RWPE1 (cell line): ENCODE measurements around the gene GLRA1.

ENCODE experiments used
- CTCF ChIA-PET: fragments of 350-600 bp; sonication (Branson Sonifier 250); formaldehyde crosslinking; extraction: SDS; loops from one replicate; lab custom pipeline; 2021; lab: Yijun Ruan, JAX
- POLR2A ChIA-PET: fragments of 400-600 bp; formaldehyde crosslinking; extraction: SDS; loops from one replicate; lab custom pipeline; 2020; ENCODE audit warnings: antibody characterized with exemption; ENCODE audit not compliant: low non-redundant PET; lab: Yijun Ruan, JAX
- DNase-seq: peaks from one replicate; pipeline ENCODE4 v3.0.0; 2012; ENCODE audit warnings: low spot score
- H3K27ac ChIP-seq: fragments of 450-650 bp; 2 replicates; pipeline ENCODE4 v1.5.1; 2017
- TF ChIP-seq, protein P1 (sequence below): fragments of 450-650 bp; conservative IDR thresholded peaks from 2 replicates; pipeline ENCODE4 v1.5.1; 2017; ENCODE audit warnings: low read depth, mild to moderate bottlenecking

Gene GLRA1

DNA sequence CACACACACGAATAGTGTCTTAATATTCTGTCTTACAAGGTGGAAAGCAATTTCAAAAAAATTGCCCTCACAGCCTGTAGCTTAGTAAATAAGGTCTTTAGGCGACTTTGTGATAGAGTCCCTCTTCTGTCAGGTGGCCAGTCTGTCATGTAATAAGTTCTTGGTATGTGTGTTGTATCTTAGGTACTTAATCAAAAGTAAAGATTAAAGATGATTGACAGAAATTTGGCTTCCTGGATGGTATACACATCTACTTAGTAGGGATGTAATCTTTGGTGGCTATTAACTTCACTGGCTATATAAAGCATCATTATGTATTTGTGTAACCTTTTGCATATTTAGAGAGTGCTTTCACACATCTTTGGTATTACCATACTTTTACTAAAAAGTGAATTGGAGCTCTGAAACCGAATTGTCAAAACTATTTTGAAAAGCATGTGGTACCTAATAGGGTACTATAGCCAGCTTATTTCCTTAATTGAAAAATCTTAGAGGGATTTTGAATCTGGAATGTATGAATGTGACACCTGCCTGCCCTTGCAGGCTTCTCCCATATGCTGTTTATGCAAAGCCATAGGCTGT lies 149.5 kb downstream of the GLRA1 start:
- H3K27ac ChIP-seq = no peak overlapping the region
- DNase-seq = no peak
- TF ChIP-seq, protein P1, sequence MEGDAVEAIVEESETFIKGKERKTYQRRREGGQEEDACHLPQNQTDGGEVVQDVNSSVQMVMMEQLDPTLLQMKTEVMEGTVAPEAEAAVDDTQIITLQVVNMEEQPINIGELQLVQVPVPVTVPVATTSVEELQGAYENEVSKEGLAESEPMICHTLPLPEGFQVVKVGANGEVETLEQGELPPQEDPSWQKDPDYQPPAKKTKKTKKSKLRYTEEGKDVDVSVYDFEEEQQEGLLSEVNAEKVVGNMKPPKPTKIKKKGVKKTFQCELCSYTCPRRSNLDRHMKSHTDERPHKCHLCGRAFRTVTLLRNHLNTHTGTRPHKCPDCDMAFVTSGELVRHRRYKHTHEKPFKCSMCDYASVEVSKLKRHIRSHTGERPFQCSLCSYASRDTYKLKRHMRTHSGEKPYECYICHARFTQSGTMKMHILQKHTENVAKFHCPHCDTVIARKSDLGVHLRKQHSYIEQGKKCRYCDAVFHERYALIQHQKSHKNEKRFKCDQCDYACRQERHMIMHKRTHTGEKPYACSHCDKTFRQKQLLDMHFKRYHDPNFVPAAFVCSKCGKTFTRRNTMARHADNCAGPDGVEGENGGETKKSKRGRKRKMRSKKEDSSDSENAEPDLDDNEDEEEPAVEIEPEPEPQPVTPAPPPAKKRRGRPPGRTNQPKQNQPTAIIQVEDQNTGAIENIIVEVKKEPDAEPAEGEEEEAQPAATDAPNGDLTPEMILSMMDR = no peak
- CTCF ChIA-PET = interaction anchor here (0.6 to 0.8 kb wide), 3 partner anchors 15 to 253 kb away, joined by 3 read pairs; no protein-coding TSS in a partner anchor
- POLR2A ChIA-PET = no interaction called here

- CTCF ChIA-PET = interaction anchor here (0.7 to 0.8 kb wide), 3 partner anchors 115 to 699 kb away, joined by 3 to 4 read pairs (median 3); no protein-coding TSS in a partner anchor
- no peak for DNase-seq
- TF ChIP-seq, protein P1 = no peak
- no peak overlapping the region for H3K27ac ChIP-seq
- POLR2A ChIA-PET = no interaction called here
Measured at GRCh38 chr5:151773951-151774350, 150.7 kb downstream of the GLRA1 start.

GRCh38 chr5:151772846-151773561 lies 151.6 kb downstream of the GLRA1 start:
- TF ChIP-seq, protein P1 = no peak
- H3K27ac ChIP-seq = peak overlapping the region; percentile 98
- POLR2A ChIA-PET = no interaction called here
- CTCF ChIA-PET = interaction anchor here (0.6 to 1.7 kb wide), 7 partner anchors 9 to 1814 kb away, joined by 3 to 6 read pairs (median 4); no protein-coding TSS in a partner anchor
- DNase-seq = no peak
